Duodenal mucosa (tissue), 2 donors: ENCODE results near the gene ZBTB46.

Source experiments
- H3K27ac ChIP-seq: one replicate; pipeline ENCODE4 v1.7.0; 2013; ENCODE audit warnings: low read depth, low read length
- H3K27me3 ChIP-seq, 2 donors: one replicate each; pipeline ENCODE4 v1.7.0; 2013; ENCODE audit warnings: low read length in 2 of 2, control low read depth in 1 of 2; ENCODE audit not compliant: insufficient read depth in 2 of 2, control insufficient read depth in 1 of 2
- H3K36me3 ChIP-seq, 2 donors: one replicate each; pipeline ENCODE4 v1.7.0; 2013; ENCODE audit warnings: low read length in 2 of 2, control low read depth in 1 of 2; ENCODE audit not compliant: insufficient read depth in 2 of 2, control insufficient read depth in 1 of 2
- H3K4me1 ChIP-seq, 2 donors: one replicate each; pipeline ENCODE4 v1.7.0; 2013; ENCODE audit warnings: low read length in 2 of 2, control low read depth in 1 of 2; ENCODE audit not compliant: insufficient read depth in 2 of 2, control insufficient read depth in 1 of 2
- H3K4me3 ChIP-seq, 2 donors: one replicate each; pipeline ENCODE4 v1.7.0; 2013; ENCODE audit warnings: low read length in 2 of 2, low read depth in 1 of 2
- H3K9ac ChIP-seq, 2 donors: one replicate each; pipeline ENCODE4 v1.7.0; 2013; ENCODE audit warnings: low read length in 2 of 2, low read depth in 1 of 2
- H3K9me3 ChIP-seq, 2 donors: one replicate each; pipeline ENCODE4 v1.7.0; 2013; ENCODE audit warnings: low read length in 2 of 2, control low read depth in 1 of 2; ENCODE audit not compliant: control insufficient read depth in 1 of 2

ZBTB46 gene

DNA sequence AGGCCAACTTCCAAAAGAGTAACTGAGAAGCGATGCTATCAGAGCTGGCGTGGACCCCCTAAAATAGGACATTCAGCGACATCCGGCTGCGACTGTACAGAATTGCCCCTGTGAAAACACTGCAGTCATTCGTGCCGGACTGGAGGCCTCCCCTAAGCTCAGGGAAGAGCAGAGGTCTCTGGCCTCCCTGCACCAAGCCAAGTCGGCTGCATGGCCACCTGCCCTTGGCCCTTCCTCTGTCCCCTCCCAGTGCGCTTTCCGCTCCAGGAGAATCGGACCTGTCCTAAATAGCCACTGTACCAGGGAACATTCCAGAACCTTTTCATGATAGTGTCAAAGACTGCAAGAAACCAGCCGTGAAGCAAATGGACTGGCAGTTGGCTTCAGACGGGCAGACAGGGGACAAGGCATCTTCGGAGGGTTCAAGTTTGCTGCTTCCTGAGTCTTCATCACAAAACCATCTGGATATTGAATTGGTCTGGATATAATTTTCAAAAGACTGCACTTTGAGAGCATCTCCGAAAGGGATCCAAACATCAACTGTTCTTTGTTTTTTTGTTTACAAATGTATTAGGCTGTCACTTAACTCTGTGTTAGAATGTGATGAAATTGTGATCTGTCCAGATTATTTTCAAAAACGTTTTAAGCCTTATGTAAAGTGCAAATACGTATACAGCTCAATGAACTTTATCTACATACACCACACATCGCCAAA is 75.0 kb downstream of the ZBTB46 start:
- Histone ChIP-seq H3K4me1 (no peaks in the 10 kb centered on the region), H3K27me3 (no peaks in the 10 kb centered on the region), H3K4me3 (no peak overlapping the region), H3K27ac (no peak overlapping the region), H3K36me3 (peaks cover 0 to 2% of the 10 kb centered on the region in 2 donors), H3K9me3 (no peaks in the 10 kb centered on the region), H3K9ac (no peak overlapping the region)

DNA sequence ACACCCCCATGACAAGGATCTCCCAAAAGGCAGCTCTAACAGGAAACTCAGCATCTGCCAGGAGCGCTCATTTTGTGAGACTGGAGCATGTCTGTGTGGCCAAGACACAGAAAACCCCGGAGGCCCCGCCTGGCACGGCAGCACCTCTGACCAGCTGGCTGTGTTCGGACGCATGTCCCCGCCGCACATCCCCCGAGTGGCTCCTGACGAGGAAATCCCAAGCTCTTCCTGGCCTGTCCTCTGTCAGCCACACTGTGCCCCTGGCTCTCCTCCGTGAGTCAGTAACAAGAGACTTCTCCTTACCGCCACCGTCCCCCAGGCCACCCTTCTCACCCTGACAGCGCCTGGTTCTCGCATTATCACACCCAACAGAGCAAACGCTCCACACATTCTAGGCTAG is 77.1 kb downstream of the ZBTB46 start:
- no peak overlapping the region for H3K4me3 ChIP-seq
- peaks cover 0 to 2% of the 10 kb centered on the region in 2 donors for H3K36me3 ChIP-seq
- no peak overlapping the region for H3K9ac ChIP-seq
- no peaks in the 10 kb centered on the region for H3K9me3 ChIP-seq
- H3K27me3 ChIP-seq: no peaks in the 10 kb centered on the region
- H3K27ac ChIP-seq: no peak overlapping the region
- no peaks in the 10 kb centered on the region for H3K4me1 ChIP-seq

DNA sequence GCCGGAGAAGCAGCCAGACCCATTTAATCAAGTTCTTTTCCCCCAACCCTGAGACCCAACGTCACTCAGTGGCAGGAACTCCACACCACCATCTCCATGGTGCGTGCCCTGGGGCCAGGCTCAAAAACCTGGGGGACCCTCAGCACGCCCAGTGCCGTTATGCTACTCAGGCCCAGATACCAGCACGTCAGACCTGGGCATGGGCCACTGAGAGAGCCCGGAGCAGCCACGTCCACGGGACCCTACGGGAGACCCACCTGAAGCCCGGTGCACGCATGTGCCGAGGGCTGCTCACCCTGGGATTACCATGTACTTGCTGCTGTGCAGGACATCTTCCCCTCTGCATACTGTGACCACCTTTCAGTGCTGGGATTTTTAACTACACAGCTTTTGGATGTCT is 77.7 kb downstream of the ZBTB46 start:
- no peak overlapping the region for H3K4me3 ChIP-seq
- no peak overlapping the region for H3K9ac ChIP-seq
- H3K27me3 ChIP-seq: no peaks in the 10 kb centered on the region
- no peaks in the 10 kb centered on the region for H3K9me3 ChIP-seq
- H3K4me1 ChIP-seq: no peaks in the 10 kb centered on the region
- H3K36me3 ChIP-seq: peaks cover 0 to 2% of the 10 kb centered on the region in 2 donors
- no peak overlapping the region for H3K27ac ChIP-seq

DNA sequence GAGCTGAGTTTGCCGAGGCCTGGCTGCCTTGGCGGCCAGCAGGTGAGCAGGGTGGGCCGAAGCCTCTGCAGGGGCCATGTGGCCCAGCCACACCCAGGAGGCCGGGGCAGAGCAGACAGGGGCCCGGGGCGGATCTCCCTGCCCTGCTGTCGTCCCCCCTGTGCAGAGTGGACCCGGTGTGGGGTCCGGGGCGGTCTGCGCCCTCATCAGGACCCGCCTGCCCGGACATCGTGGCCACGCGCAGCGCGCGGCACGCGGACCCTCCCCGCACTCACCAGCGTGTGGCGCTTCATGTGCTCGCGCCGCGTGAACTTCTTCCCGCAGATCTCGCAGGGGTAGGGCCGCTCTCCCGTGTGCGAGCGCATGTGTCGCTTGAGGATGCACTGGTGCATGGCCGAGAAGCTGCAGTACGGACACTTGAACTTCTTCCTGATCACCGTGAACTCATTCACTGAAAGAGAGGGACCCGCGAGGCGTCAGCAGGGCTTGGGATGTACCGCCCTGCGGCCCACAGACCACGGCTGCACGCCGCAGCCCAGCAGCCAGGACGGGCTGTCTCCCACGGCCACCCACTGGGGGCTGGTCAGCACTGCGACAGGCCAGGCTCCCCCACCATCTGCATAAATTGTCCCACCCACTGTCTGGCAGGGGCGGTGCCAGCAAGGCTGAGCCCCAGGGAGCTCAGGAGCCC is 78.5 kb downstream of the ZBTB46 start:
- Histone ChIP-seq H3K9me3 (no peaks in the 10 kb centered on the region), H3K27ac (no peak overlapping the region)

DNA sequence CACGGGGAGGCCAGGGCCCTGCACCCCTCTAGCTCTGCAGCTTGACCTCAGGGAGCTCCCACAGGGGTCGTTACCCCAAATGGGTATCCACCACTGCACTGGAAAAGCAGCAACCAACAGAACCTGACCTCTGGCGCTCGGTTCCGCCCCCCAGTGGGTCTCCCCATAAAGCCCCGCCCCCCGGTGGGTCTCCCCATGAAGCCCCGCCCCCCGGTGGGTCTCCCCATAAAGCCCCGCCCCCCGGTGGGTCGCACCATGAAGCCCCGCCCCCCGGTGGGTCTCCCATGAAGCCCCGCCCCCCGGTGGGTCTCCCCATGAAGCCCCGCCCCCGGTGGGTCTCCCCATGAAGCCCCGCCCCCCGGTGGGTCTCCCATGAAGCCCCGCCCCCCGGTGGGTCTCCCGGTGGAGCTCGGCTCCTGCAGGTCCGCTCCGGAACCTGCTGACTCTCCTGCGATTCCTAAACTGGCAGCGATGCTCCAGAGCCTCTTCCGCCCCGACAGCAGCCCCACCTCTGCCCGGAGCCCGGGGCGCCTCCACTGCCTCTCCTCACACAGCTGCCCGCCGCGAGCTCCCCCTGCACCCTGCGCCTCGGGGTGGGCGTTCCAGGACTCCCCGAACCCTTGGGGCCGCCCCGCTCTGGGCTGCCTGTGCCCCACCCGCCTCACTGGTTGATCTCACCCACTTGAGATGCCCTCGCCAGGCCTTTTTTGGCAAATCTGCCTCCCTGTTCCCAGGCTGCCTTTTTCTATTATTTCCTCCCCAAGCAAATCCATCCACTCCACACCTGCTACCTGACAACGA is 79.4 kb downstream of the ZBTB46 start:
- peaks cover 0 to under 1% of the 10 kb centered on the region in 2 donors for H3K36me3 ChIP-seq
- no peak overlapping the region for H3K27ac ChIP-seq
- no peak overlapping the region for H3K9ac ChIP-seq
- no peaks in the 10 kb centered on the region for H3K4me1 ChIP-seq
- H3K4me3 ChIP-seq: no peak overlapping the region
- H3K9me3 ChIP-seq: no peaks in the 10 kb centered on the region
- no peaks in the 10 kb centered on the region for H3K27me3 ChIP-seq

More for the DNA sequence above, 78.5 kb downstream of the ZBTB46 start:
- Histone ChIP-seq H3K4me1 (no peaks in the 10 kb centered on the region), H3K4me3 (no peak overlapping the region), H3K9ac (no peak overlapping the region), H3K36me3 (peaks cover 0 to 2% of the 10 kb centered on the region in 2 donors), H3K27me3 (no peaks in the 10 kb centered on the region)

DNA sequence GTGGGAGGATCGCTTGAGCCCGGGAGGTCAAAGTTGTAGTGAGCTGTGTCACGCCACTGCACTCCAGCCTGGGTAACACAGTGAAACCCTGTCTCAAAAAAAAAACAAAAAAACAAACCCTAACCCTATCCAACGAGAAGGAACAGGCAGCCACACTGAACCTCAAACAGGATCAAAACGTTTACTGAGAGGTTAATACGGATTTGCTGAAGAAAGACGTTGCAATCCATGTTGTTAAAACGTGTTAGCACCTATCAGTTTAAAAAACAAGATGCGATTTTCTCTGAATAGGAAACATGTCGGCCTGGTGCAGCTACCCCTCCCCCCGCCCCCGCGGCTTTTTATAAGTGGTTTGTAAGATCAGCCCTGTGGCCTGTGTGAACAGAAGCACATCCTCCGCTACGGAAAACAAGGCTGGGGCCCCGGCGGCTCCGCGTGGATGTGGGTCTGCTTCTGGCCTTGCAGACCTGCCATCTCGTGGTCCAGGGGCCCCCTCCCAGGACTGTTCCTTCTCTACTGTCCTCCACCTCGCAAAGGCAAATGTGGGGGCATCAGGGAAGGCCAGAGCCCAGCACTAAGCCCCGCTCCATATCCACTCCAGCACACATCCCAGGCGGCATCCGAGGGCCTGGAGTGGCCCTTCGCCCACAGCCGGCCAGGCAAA is 80.1 kb downstream of the ZBTB46 start:
- Histone ChIP-seq H3K4me3 (no peak overlapping the region), H3K27ac (no peak overlapping the region)

DNA sequence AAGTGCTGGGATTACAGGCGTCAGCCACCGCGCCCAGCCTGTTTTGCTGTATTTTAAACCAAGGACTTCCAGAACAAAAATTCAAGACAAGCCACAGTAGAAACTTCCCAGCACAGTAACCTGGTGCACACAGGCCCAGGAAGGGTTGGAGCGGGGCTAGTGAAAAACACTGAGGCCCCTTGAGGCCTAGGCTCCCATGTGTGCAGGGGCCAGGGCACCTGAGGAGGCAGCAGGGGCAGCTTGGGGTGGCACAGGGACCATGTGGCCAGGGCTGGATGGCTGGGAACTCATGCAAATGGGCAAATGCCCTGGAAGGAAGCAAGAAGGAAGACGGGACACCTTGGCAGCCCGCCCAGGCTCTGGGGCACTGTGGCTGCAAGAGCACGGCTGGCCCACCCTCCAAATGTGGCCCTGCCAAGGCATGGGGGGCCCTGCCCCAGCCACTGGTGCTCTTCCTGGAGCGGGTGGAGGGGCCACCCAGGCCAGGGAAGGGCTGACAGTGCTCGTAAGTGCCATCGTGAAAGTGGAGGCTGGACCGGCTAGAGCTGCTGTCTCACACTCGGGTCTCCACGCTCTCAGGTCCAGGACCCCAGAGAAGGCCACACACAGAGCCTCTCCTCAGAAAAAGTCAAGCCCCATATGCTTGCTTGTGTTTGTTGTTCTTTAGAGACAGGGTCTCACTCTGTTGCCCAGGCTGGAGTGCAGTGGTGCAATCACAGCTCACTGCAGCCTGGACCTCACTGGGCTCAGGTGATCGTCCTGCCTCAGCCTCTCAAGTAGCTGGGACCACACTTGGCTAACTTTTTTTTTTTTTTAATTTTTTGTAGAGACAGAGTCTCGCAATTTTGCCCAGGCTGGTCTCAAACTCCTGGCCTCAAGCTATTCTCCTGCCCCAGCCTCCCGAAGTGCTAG is 81.2 kb downstream of the ZBTB46 start:
- Histone ChIP-seq H3K4me1 (no peaks in the 10 kb centered on the region), H3K9me3 (no peaks in the 10 kb centered on the region), H3K36me3 (no peaks in the 10 kb centered on the region), H3K27me3 (no peaks in the 10 kb centered on the region), H3K27ac (no peak overlapping the region), H3K9ac (no peak overlapping the region), H3K4me3 (no peak overlapping the region)

More for the DNA sequence above, 80.1 kb downstream of the ZBTB46 start:
- Histone ChIP-seq H3K9ac (no peak overlapping the region), H3K4me1 (no peaks in the 10 kb centered on the region), H3K27me3 (no peaks in the 10 kb centered on the region), H3K36me3 (no peaks in the 10 kb centered on the region), H3K9me3 (no peaks in the 10 kb centered on the region)

DNA sequence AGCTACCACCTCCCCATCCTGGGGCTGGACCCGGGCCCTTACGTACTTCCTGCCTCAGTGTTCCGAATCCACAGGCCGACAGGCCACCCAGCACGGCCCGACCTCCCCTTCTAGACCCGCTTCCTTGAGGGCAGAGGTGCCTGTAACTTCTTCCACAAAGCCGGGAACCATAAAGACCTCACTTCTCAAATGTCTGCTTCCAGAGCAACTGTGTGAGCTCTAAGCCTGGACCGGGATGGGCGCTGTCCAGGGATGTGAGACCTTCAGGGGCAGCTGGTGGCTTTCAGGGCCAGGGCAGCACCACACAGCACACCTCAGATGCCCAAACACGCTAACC is 82.2 kb downstream of the ZBTB46 start:
- Histone ChIP-seq H3K9ac (no peak overlapping the region), H3K9me3 (no peaks in the 10 kb centered on the region), H3K36me3 (no peaks in the 10 kb centered on the region), H3K4me1 (no peaks in the 10 kb centered on the region), H3K27ac (no peak overlapping the region), H3K4me3 (no peak overlapping the region), H3K27me3 (no peaks in the 10 kb centered on the region)

DNA sequence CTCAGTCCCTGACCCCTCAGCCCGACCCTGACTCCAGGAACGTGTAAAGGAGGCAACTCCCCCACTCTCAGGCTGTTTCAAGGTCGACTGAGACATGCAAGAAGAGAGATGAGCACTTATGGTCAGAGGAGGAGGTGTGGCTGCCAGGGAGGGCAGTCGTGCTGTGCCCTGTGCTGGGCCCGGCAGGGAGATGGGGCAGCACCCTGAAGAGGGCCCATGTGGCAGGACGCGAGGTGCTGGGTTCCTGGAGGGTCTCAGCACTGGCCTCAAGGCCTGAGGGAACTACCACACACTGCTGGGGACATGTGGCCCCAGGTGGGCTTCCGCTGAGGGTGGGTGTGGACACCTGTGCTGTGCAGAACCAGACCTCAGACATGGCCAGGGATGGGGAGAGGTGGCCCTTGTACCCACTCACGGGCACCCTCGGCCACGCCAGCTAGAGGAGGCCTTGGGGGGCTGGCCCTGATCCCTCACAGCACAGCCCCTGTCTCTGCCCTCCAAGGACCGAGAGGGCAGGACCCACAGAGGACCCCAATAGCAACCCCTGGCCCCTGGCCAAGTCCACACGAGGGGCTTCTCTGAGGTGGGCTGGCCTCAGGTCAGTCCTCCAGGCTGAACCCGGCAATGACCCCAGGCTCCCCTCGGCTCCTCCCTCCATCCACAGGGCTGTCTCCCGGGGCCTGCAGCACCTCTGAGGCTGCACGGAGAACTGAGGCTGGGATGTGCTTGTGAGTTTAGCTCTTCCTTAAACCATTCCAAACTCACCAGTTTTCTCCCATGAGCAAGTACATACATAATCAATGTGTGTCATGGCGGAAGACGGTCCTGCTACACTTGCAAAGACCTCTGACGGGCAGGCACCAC is 82.8 kb downstream of the ZBTB46 start:
- Histone ChIP-seq H3K36me3 (peaks cover 0 to 4% of the 10 kb centered on the region in 2 donors), H3K4me1 (no peaks in the 10 kb centered on the region), H3K27me3 (no peaks in the 10 kb centered on the region), H3K4me3 (no peak overlapping the region), H3K27ac (no peak overlapping the region), H3K9me3 (no peaks in the 10 kb centered on the region), H3K9ac (no peak overlapping the region)
